ENCODE measurements around the gene GAGE12C.
"Not testable (repeated sequence)": the region's sequence is repeated elsewhere in the genome, so short reads cannot be mapped to it uniquely, and the experiment has no call there.

GAGE12C gene

GRCh38 chrX:49531877-49532276, at the start of gene GAGE12C:
Gene GAGE12C, plus strand, starts transcription at chrX:49532177. Its CDS starts 1,155 bp downstream, at chrX:49533332.
- DNase-seq (ENCODE audit: low read depth in 3 of 3, low spot score in 1 of 3): not testable (repeated sequence)

- not testable (repeated sequence) for DNase-seq (ENCODE audit: low read depth in 3 of 3, low spot score in 1 of 3)
Measured at GRCh38 chrX:49541433-49541832, 9.5 kb downstream of the GAGE12C start, which contains the start of gene GAGE12D. Gene GAGE12D, plus strand, starts transcription at chrX:49541733. Its CDS starts 1,155 bp downstream, at chrX:49542888.

- DNase-seq (ENCODE audit: low read depth in 3 of 3, low spot score in 1 of 3): not testable (repeated sequence)
Measured at GRCh38 chrX:49550989-49551388, 19.0 kb downstream of the GAGE12C start, which contains the start of gene GAGE12E. Gene GAGE12E, plus strand, starts transcription at chrX:49551289. Its CDS starts 1,155 bp downstream, at chrX:49552444.

GRCh38 chrX:49560542-49560941, 28.6 kb downstream of the GAGE12C start, which contains the start of gene GAGE12F:
Gene GAGE12F, plus strand, starts transcription at chrX:49560842. Its CDS starts 1,155 bp downstream, at chrX:49561997.
- not testable (repeated sequence) for DNase-seq (ENCODE audit: low read depth in 3 of 3, low spot score in 1 of 3)

GRCh38 chrX:49568728-49569127, 36.8 kb downstream of the GAGE12C start:
- DNase-seq (ENCODE audit: low read depth in 3 of 3, low spot score in 1 of 3): not testable (repeated sequence)

GRCh38 chrX:49569152-49569551, 37.2 kb downstream of the GAGE12C start:
- DNase-seq (ENCODE audit: low read depth in 3 of 3, low spot score in 1 of 3): not testable (repeated sequence)

GRCh38 chrX:49570100-49570499, 38.1 kb downstream of the GAGE12C start, which contains the start of gene GAGE12G:
Gene GAGE12G, plus strand, starts transcription at chrX:49570400. Its CDS starts 1,155 bp downstream, at chrX:49571555.
- DNase-seq (ENCODE audit: low read depth in 3 of 3, low spot score in 1 of 3): not testable (repeated sequence)

- not testable (repeated sequence) for DNase-seq (ENCODE audit: low read depth in 3 of 3, low spot score in 1 of 3)
Measured at GRCh38 chrX:49579649-49580048, 47.7 kb downstream of the GAGE12C start, which contains the start of gene GAGE12H. Gene GAGE12H, plus strand, starts transcription at chrX:49579949. Its CDS starts 1,155 bp downstream, at chrX:49581104.

All from stimulated activated CD4-positive, alpha-beta T cell treated with anti-CD3 and anti-CD28 coated beads, TNF-alpha, amount 100 ng/mL, for 1 hour (primary cell).